Lower lobe of right lung (tissue), 2 donors: ENCODE data around the gene POLR2F. TPM values are rescaled to one million over a fixed set of nuclear protein-coding genes. Genes with fewer than 3 reads are reported as not detected.
A peak's percentile ranks its signal among the peaks of the same experiment; 100 is the strongest.

ENCODE experiments used
- ATAC-seq, 2 donors: fragments of 200-7000 bp; cut with Tn5 transposase; one replicate each; pipeline ENCODE4 v1.9.1; 2020 to 2022; ENCODE audit warnings: mild to moderate bottlenecking in 2 of 2, moderate library complexity in 2 of 2
- DNase-seq: peaks from one replicate; pipeline ENCODE4 v3.0.0-alpha.2; 2020
- H3K27ac ChIP-seq: fragments of 200-600 bp; one replicate; pipeline ENCODE4 v1.8.0; 2022
- H3K27me3 ChIP-seq: fragments of 200-600 bp; one replicate; pipeline ENCODE4 v1.8.0; 2022; ENCODE audit warnings: low read depth
- H3K36me3 ChIP-seq: fragments of 200-600 bp; one replicate; pipeline ENCODE4 v1.8.0; 2022; ENCODE audit warnings: mild to moderate bottlenecking
- H3K4me1 ChIP-seq: fragments of 200-600 bp; one replicate; pipeline ENCODE4 v1.8.0; 2022
- H3K4me3 ChIP-seq: fragments of 200-600 bp; one replicate; pipeline ENCODE4 v1.8.0; 2022; ENCODE audit warnings: mild to moderate bottlenecking
- H3K9me3 ChIP-seq: fragments of 200-600 bp; one replicate; pipeline ENCODE4 v1.8.0; 2022
- CTCF ChIP-seq: fragments of 200-600 bp; IDR thresholded peaks from one replicate; pipeline ENCODE4 v1.8.0; 2022; ENCODE audit warnings: antibody characterized with exemption, mild to moderate bottlenecking
- intact Hi-C: fragments of 100-400 bp; cut with DNase I; formaldehyde crosslinking; loops from one replicate; pipeline ENCODE4 v1.11.0; 2022
- total RNA-seq: library from RNA; stranded (reverse); fragmentation: NEBNext Ultra II Directional; extraction: Animal tissue kit (Norgen Biotek cat#: 25700); gene quantifications from one replicate; pipeline ENCODE4 v1.2.1, GENCODE V29; 2021
- donor health status: DM: no; HTN: yes; CAD: no; lungs with severe emphysema.

POLR2F gene
- total RNA-seq, 1 donor from 2014 or later = 60.3 TPM

- ATAC-seq = peak in 1 of 2 donors; percentile 29
- no peaks in the 10 kb centered on the region for H3K9me3 ChIP-seq
- H3K27ac ChIP-seq = no peak overlapping the region
- no peaks in the 10 kb centered on the region for H3K27me3 ChIP-seq
- no peak overlapping the region for H3K4me3 ChIP-seq
- DNase-seq = no peak
- no peaks in the 10 kb centered on the region for H3K4me1 ChIP-seq
- no peaks in the 10 kb centered on the region for H3K36me3 ChIP-seq
- intact Hi-C loops = no loop called here
- no peak for TF ChIP-seq CTCF
Measured at GRCh38 chr22:38009000-38009806, 55.7 kb downstream of the POLR2F start.

GRCh38 chr22:38012604-38013072 is 59.1 kb downstream of the POLR2F start:
- no peak for TF ChIP-seq CTCF
- no peak for ATAC-seq
- H3K27ac ChIP-seq = no peak overlapping the region
- H3K27me3 ChIP-seq = no peaks in the 10 kb centered on the region
- peaks cover 18% of the 10 kb centered on the region for H3K4me1 ChIP-seq
- intact Hi-C loops = no loop called here
- no peak overlapping the region for H3K4me3 ChIP-seq
- no peaks in the 10 kb centered on the region for H3K9me3 ChIP-seq
- DNase-seq = no peak
- no peaks in the 10 kb centered on the region for H3K36me3 ChIP-seq

GRCh38 chr22:38014083-38014482 is 60.6 kb downstream of the POLR2F start:
- intact Hi-C loops = no loop called here
- Histone ChIP-seq H3K9me3 (no peaks in the 10 kb centered on the region), H3K27me3 (no peaks in the 10 kb centered on the region), H3K4me3 (no peak overlapping the region), H3K36me3 (no peaks in the 10 kb centered on the region), H3K27ac (no peak overlapping the region), H3K4me1 (peaks cover 23% of the 10 kb centered on the region)
- no peak for ATAC-seq
- DNase-seq = no peak
- TF ChIP-seq CTCF = no peak

- H3K27me3 ChIP-seq = no peaks in the 10 kb centered on the region
- no peaks in the 10 kb centered on the region for H3K36me3 ChIP-seq
- H3K9me3 ChIP-seq = no peaks in the 10 kb centered on the region
- peak overlapping the region; percentile 23 for H3K4me3 ChIP-seq
- TF ChIP-seq CTCF = no peak
- DNase-seq = no peak
- peaks cover 23% of the 10 kb centered on the region for H3K4me1 ChIP-seq
- ATAC-seq = peak; percentile 26 to 34
- intact Hi-C loops = no loop called here
- H3K27ac ChIP-seq = peak overlapping the region; percentile 69
Measured at GRCh38 chr22:38016182-38017151, 63.0 kb downstream of the POLR2F start.

GRCh38 chr22:38017272-38017920 is 63.9 kb downstream of the POLR2F start:
- H3K4me1 ChIP-seq = peaks cover 23% of the 10 kb centered on the region
- intact Hi-C loops = no loop called here
- no peak overlapping the region for H3K4me3 ChIP-seq
- H3K27ac ChIP-seq = peak overlapping the region; percentile 69
- no peak for TF ChIP-seq CTCF
- H3K9me3 ChIP-seq = no peaks in the 10 kb centered on the region
- H3K36me3 ChIP-seq = no peaks in the 10 kb centered on the region
- H3K27me3 ChIP-seq = no peaks in the 10 kb centered on the region
- peak; percentile 89 for DNase-seq
- peak; percentile 71 to 80 for ATAC-seq
